BJ (cell line): Measurements from ENCODE around the gene CCL4. TPM values are rescaled to one million over a fixed set of nuclear protein-coding genes. Genes with fewer than 3 reads are reported as not detected.

ENCODE experiments used
- CTCF ChIA-PET: fragments of 350-600 bp; formaldehyde crosslinking; extraction: SDS; loops from one replicate; lab custom pipeline; 2021; ENCODE audit warnings: antibody characterized with exemption, inconsistent platforms; lab: Yijun Ruan, JAX
- POLR2A ChIA-PET: fragments of 300-600 bp; sonication (Branson Sonifier 250); formaldehyde crosslinking; extraction: SDS; loops from one replicate; lab custom pipeline; 2021; ENCODE audit warnings: antibody characterized with exemption; lab: Charles Lee
- DNase-seq: peaks from one replicate; pipeline ENCODE4 v3.0.0-alpha.2; 2011; ENCODE audit warnings: low read depth
- H3K27me3 ChIP-seq: 2 replicates; pipeline ENCODE4 v1.6.0; 2011; ENCODE audit warnings: low read length; ENCODE audit not compliant: control insufficient read depth, insufficient read depth
- H3K36me3 ChIP-seq: 2 replicates; pipeline ENCODE4 v1.5.1; 2011; ENCODE audit warnings: low read length; ENCODE audit not compliant: control insufficient read depth, insufficient read depth
- H3K4me3 ChIP-seq: 2 replicates; pipeline ENCODE4 v1.5.1; 2011; ENCODE audit warnings: low read depth, mild to moderate bottlenecking, control low read depth, low read length
- polyA plus RNA-seq: library from polyadenylated mRNA; depleted of rRNA; stranded (reverse); fragments of >200 nt; gene quantifications from 2 replicates; pipeline ENCODE4 v1.2.3, GENCODE V29; 2011
- TF ChIP-seq, protein P1 (sequence below): IDR thresholded peaks from 2 replicates; pipeline ENCODE4 v1.5.1; 2011; ENCODE audit warnings: low read depth, mild to moderate bottlenecking, control low read depth, inconsistent platforms, low read length, moderate library complexity; ENCODE audit not compliant: insufficient read depth

CCL4 gene
- polyA plus RNA-seq, 1 experiment, result not detected

DNA sequence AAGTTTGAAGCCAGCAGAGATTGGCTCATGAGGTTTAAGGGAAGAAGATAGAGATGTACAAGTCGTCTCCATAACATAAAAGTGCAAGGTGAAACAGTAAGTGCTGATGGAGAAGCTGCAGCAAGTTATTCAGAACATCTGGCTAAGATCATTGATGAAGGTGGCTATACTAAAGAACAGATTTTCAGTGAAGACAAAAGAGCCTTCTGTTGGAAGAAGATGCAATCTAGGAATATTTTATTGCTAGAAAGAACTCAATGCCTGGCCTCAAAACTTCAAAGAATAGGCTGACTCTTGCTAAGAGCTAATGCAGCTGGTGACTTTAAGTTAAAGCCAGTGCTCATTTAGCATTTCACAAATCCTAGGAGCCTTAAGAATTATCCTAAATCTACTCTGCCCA, 26.0 kb downstream of the CCL4 start:
- TF ChIP-seq, protein P1, sequence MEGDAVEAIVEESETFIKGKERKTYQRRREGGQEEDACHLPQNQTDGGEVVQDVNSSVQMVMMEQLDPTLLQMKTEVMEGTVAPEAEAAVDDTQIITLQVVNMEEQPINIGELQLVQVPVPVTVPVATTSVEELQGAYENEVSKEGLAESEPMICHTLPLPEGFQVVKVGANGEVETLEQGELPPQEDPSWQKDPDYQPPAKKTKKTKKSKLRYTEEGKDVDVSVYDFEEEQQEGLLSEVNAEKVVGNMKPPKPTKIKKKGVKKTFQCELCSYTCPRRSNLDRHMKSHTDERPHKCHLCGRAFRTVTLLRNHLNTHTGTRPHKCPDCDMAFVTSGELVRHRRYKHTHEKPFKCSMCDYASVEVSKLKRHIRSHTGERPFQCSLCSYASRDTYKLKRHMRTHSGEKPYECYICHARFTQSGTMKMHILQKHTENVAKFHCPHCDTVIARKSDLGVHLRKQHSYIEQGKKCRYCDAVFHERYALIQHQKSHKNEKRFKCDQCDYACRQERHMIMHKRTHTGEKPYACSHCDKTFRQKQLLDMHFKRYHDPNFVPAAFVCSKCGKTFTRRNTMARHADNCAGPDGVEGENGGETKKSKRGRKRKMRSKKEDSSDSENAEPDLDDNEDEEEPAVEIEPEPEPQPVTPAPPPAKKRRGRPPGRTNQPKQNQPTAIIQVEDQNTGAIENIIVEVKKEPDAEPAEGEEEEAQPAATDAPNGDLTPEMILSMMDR, result no peak
- ChIA-PET POLR2A (no interaction called here), CTCF (interaction anchor here (1.9 kb wide), 1 partner anchor 160 kb away, joined by 5 read pairs; no protein-coding TSS in a partner anchor)
- DNase-seq, result no peak
- no peak overlapping the region for H3K4me3 ChIP-seq
- H3K36me3 ChIP-seq, result no peaks in the 10 kb centered on the region
- H3K27me3 ChIP-seq, result no peaks in the 10 kb centered on the region

DNA sequence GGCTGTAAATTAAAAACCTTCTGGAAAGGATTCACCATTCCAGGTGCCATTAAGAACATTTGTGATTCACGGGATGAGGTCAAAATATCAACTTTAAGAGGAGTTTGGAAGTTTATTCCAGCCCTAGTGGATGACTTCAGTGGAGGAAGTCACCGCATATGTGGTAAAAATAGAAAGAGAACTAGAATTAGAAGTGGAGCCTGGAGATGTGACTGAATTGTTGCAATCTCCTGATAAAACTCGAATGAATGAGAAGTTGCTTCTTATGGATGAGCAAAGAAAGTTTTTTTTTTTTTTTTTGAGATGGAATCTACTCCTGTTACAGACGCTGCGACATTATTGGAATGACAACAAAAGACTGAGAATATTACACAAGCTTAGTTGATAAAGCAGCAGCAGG, 26.7 kb downstream of the CCL4 start:
- no peaks in the 10 kb centered on the region for H3K36me3 ChIP-seq
- TF ChIP-seq, protein P1, result no peak
- no peak overlapping the region for H3K4me3 ChIP-seq
- DNase-seq, result no peak
- ChIA-PET POLR2A (no interaction called here), CTCF (no interaction called here)
- H3K27me3 ChIP-seq, result no peaks in the 10 kb centered on the region

DNA sequence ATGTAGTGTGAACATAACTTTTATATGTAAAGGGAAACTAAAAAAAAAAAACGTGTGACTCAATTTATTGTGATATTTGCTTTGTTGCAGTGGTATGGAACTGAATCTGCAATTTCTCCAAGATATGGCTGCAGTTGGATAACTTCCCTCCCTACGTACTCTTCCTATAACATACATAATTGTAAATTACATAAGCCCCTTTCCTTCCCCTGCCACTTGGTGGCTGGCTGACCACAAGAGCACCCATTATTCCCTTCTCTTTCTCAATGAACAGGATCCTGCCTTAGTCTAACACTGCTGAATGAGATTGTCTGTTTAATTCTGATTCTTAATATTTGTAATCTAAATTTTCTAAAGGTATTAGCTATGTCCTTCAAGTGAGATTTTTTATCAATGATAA, 27.8 kb downstream of the CCL4 start:
- Histone ChIP-seq H3K4me3 (no peak overlapping the region), H3K36me3 (no peaks in the 10 kb centered on the region), H3K27me3 (no peaks in the 10 kb centered on the region)
- TF ChIP-seq, protein P1, result no peak
- ChIA-PET CTCF (interaction anchor here (2.0 kb wide), 1 partner anchor 18 kb away, joined by 11 read pairs; no protein-coding TSS in a partner anchor), POLR2A (no interaction called here)
- no peak for DNase-seq

DNA sequence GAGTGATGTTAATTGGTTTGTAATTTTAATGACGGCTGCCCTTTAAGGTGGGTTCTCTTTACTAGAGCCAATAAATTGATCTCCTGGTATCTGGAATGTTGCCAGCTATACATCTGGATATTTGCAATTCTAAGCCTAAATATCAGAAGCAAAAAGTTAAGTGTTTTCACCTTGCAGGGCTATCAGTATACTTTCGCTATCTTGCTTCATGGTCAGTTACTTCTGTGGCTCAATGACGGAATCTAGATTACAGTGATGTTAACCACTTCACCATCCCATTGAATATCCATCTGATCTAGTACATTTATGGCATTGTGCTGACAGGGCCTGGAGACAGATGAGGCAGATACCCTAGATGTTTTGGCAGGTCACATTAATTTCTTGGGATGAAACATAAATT, 28.3 kb downstream of the CCL4 start:
- Histone ChIP-seq H3K4me3 (no peak overlapping the region), H3K36me3 (no peaks in the 10 kb centered on the region), H3K27me3 (no peaks in the 10 kb centered on the region)
- TF ChIP-seq, protein P1, result no peak
- no peak for DNase-seq
- CTCF ChIA-PET, result interaction anchor here (2.0 kb wide), 1 partner anchor 17 kb away, joined by 11 read pairs; no protein-coding TSS in a partner anchor
- POLR2A ChIA-PET, result no interaction called here

DNA sequence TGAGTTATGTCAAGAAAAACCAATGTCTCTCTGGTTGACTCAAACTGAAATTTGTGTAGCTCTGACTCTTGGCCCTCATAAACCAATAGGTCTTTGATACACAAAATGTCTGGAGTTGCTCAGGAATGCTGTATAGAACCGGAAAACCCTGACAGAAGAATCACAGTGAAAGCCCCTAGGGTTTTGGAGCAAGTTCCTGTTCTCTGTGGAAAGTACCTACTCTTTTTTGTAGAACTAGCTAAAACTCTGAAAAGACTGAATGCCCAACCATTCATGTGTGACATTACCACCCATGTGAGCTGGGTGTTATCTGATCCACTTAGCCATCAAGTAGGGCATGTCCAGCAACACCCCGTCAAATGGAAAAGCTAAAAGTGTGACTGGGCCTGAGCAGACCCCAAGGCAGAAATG, 28.8 kb downstream of the CCL4 start:
- CTCF ChIA-PET, result interaction anchor here (0.9 to 2.0 kb wide), 2 partner anchors 17 to 166 kb away, joined by 3 to 11 read pairs; no protein-coding TSS in a partner anchor
- POLR2A ChIA-PET, result no interaction called here
- no peaks in the 10 kb centered on the region for H3K36me3 ChIP-seq
- H3K27me3 ChIP-seq, result no peaks in the 10 kb centered on the region
- no peak for DNase-seq
- H3K4me3 ChIP-seq, result no peak overlapping the region
- TF ChIP-seq, protein P1, result no peak
